Skeletal muscle tissue (tissue), 4 donors: ENCODE data around the gene SH3BP2. TPM values are rescaled to one million over a fixed set of nuclear protein-coding genes. Genes with fewer than 3 reads are reported as not detected.

ENCODE experiments used
- H3K27ac ChIP-seq: one replicate; pipeline ENCODE4 v1.7.0; 2013; ENCODE audit warnings: mild to moderate bottlenecking, low read depth, low read length, inconsistent platforms
- H3K27me3 ChIP-seq, 3 donors: one replicate each; pipeline ENCODE4 v1.7.0; 2013; ENCODE audit warnings: low read length in 3 of 3; ENCODE audit not compliant: control insufficient read depth in 3 of 3, insufficient read depth in 3 of 3
- H3K36me3 ChIP-seq, 3 donors: one replicate each; pipeline ENCODE4 v1.7.0; 2013; ENCODE audit warnings: low read length in 3 of 3; ENCODE audit not compliant: control insufficient read depth in 3 of 3, insufficient read depth in 3 of 3
- H3K4me1 ChIP-seq, 3 donors: one replicate each; pipeline ENCODE4 v1.7.0; 2013; ENCODE audit warnings: low read length in 3 of 3, mild to moderate bottlenecking in 3 of 3; ENCODE audit not compliant: control insufficient read depth in 3 of 3, insufficient read depth in 3 of 3
- H3K4me3 ChIP-seq, 3 donors: one replicate each; pipeline ENCODE4 v1.7.0; 2013; ENCODE audit warnings: low read length in 3 of 3
- H3K9ac ChIP-seq, 3 donors: one replicate each; pipeline ENCODE4 v1.7.0; 2013; ENCODE audit warnings: low read length in 3 of 3, mild to moderate bottlenecking in 3 of 3, moderate library complexity in 2 of 3, low read depth in 1 of 3
- H3K9me3 ChIP-seq, 3 donors: one replicate each; pipeline ENCODE4 v1.7.0; 2013; ENCODE audit warnings: low read length in 3 of 3; ENCODE audit not compliant: control insufficient read depth in 3 of 3
- total RNA-seq: library from RNA; depleted of rRNA; stranded (reverse); fragments of >200 nt; gene quantifications from one replicate; pipeline ENCODE4 v1.2.3, GENCODE V29; 2014
- donor health status: Osteomylitis.

SH3BP2 gene
- total RNA-seq, 1 donor from 2014 or later, result 7.8 TPM

- H3K4me1 ChIP-seq, result peaks cover 0 to 3% (median 0%) of the 10 kb centered on the region in 3 donors
- no peaks in the 10 kb centered on the region for H3K9me3 ChIP-seq
- H3K4me3 ChIP-seq, result no peak overlapping the region
- peaks cover 63 to 72% (median 64%) of the 10 kb centered on the region in 3 donors for H3K36me3 ChIP-seq
- H3K27me3 ChIP-seq, result no peaks in the 10 kb centered on the region
- H3K9ac ChIP-seq, result no peak overlapping the region
- no peak overlapping the region for H3K27ac ChIP-seq
These were observed 35.9 kb downstream of the SH3BP2 start for GRCh38 chr4:2828758-2829181.

- H3K36me3 ChIP-seq, result peaks cover 67 to 75% (median 67%) of the 10 kb centered on the region in 3 donors
- H3K27ac ChIP-seq, result no peak overlapping the region
- H3K9me3 ChIP-seq, result no peaks in the 10 kb centered on the region
- H3K4me3 ChIP-seq, result no peak overlapping the region
- H3K27me3 ChIP-seq, result no peaks in the 10 kb centered on the region
- no peak overlapping the region for H3K9ac ChIP-seq
- H3K4me1 ChIP-seq, result peaks cover 0 to 3% (median 0%) of the 10 kb centered on the region in 3 donors
These were observed 36.5 kb downstream of the SH3BP2 start for GRCh38 chr4:2829321-2829932.

DNA sequence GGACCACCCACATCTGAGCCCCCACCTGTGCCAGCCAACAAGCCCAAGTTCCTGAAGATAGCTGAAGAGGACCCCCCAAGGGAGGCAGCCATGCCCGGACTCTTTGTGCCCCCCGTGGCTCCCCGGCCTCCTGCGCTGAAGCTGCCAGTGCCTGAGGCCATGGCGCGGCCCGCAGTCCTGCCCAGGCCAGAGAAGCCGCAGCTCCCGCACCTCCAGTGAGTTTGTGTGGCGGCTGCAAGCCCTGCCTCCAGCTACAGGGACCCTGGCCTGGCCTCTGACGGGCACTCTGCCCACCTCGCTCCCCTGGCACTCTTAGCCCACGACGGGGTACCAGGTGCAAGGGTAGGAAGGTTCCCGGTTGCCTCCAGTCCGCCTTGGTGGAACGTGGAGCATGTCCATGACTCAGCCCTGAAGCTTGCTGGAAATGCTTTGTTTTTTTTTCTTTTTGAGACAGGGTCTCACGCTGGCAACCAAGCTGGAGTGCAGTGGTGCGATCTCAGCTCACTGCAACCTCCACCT, 37.1 kb downstream of the SH3BP2 start:
- Histone ChIP-seq H3K36me3 (peaks cover 64 to 71% (median 66%) of the 10 kb centered on the region in 3 donors), H3K27me3 (no peaks in the 10 kb centered on the region), H3K27ac (no peak overlapping the region), H3K4me3 (no peak overlapping the region), H3K9ac (no peak overlapping the region), H3K9me3 (no peaks in the 10 kb centered on the region), H3K4me1 (peaks cover 0 to 3% (median 0%) of the 10 kb centered on the region in 3 donors)

- Histone ChIP-seq H3K4me1 (peaks cover 0 to 2% (median under 1%) of the 10 kb centered on the region in 3 donors), H3K36me3 (peaks cover 59 to 62% (median 61%) of the 10 kb centered on the region in 3 donors), H3K27ac (no peak overlapping the region), H3K4me3 (no peak overlapping the region), H3K9ac (no peak overlapping the region), H3K9me3 (no peaks in the 10 kb centered on the region), H3K27me3 (no peaks in the 10 kb centered on the region)
These were observed 38.0 kb downstream of the SH3BP2 start for GRCh38 chr4:2830632-2831610.

GRCh38 chr4:2831611-2832308, 38.9 kb downstream of the SH3BP2 start:
- Histone ChIP-seq H3K9me3 (no peaks in the 10 kb centered on the region), H3K27ac (no peak overlapping the region), H3K27me3 (no peaks in the 10 kb centered on the region), H3K36me3 (peaks cover 54 to 61% (median 59%) of the 10 kb centered on the region in 3 donors), H3K4me1 (peaks cover 1 to 7% (median 4%) of the 10 kb centered on the region in 3 donors), H3K4me3 (no peak overlapping the region), H3K9ac (no peak overlapping the region)

DNA sequence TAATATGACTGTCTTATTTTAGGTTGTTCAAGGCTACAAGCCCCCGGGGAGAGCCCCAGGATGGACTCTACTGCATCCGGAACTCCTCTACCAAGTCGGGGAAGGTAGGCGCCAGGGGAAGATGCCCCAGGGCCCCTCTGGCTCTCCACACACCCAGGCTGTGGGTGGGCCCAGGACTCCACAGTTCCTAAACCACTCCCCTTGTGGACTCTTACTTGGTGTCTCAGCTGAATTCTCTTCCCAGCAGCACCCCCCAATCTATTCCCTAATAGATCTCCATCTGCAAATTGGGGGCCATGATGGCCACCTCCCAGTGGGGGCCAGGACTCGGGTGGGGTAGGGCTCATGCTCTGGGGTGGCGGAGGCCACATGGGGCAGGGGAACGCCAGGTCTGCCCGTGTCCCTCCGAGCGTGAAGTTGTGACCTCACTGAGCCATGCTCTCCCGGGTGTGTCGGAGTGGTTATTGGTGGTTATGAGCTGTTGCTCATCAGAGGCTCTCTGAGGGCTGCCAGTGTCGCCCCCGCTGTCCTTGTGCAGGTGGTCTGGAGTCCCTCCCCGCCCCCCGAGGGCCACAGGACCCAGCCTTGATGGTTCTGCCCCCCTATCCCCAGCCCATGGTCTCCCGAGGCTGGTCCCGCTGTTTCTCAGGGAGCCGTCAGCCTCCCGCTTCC, 39.6 kb downstream of the SH3BP2 start:
- Histone ChIP-seq H3K27me3 (no peaks in the 10 kb centered on the region), H3K36me3 (peaks cover 48 to 55% (median 54%) of the 10 kb centered on the region in 3 donors), H3K9ac (no peak overlapping the region), H3K27ac (no peak overlapping the region), H3K9me3 (no peaks in the 10 kb centered on the region), H3K4me3 (no peak overlapping the region), H3K4me1 (peaks cover 6 to 11% (median 8%) of the 10 kb centered on the region in 3 donors)

GRCh38 chr4:2832981-2833670, 40.2 kb downstream of the SH3BP2 start:
- peaks cover 42 to 49% (median 48%) of the 10 kb centered on the region in 3 donors for H3K36me3 ChIP-seq
- H3K27ac ChIP-seq, result no peak overlapping the region
- H3K9ac ChIP-seq, result no peak overlapping the region
- H3K4me1 ChIP-seq, result peaks cover 13 to 16% (median 14%) of the 10 kb centered on the region in 3 donors
- no peaks in the 10 kb centered on the region for H3K27me3 ChIP-seq
- H3K9me3 ChIP-seq, result no peaks in the 10 kb centered on the region
- H3K4me3 ChIP-seq, result no peak overlapping the region

- H3K4me1 ChIP-seq, result peaks cover 14 to 16% (median 14%) of the 10 kb centered on the region in 3 donors
- no peaks in the 10 kb centered on the region for H3K9me3 ChIP-seq
- H3K27ac ChIP-seq, result no peak overlapping the region
- H3K27me3 ChIP-seq, result no peaks in the 10 kb centered on the region
- no peak overlapping the region for H3K4me3 ChIP-seq
- H3K9ac ChIP-seq, result no peak overlapping the region
- peaks cover 37 to 45% (median 45%) of the 10 kb centered on the region in 3 donors for H3K36me3 ChIP-seq
These were observed 40.8 kb downstream of the SH3BP2 start for GRCh38 chr4:2833671-2834000.
